ENCODE data around the gene TPO. TPM values are rescaled to one million over a fixed set of nuclear protein-coding genes. Genes with fewer than 3 reads are reported as not detected.

The TPO gene
- total RNA-seq, 1 donor from 2014 or later: 52.5 TPM

- Histone ChIP-seq H3K36me3 (no peaks in the 10 kb centered on the region), H3K27ac (no peak overlapping the region), H3K4me3 (no peak overlapping the region), H3K27me3 (no peaks in the 10 kb centered on the region), H3K4me1 (no peaks in the 10 kb centered on the region), H3K9me3 (no peaks in the 10 kb centered on the region)
- intact Hi-C loops (cut with DNase I): no loop called here
- no peak for TF ChIP-seq CTCF (IDR thresholded peaks at IDR 0.05)
- no peak for DNase-seq (ENCODE audit: low spot score in 2 of 2)
These were observed 15.1 kb upstream of the TPO start for GRCh38 chr2:1398191-1398590.

GRCh38 chr2:1400943-1401735, 12.1 kb upstream of the TPO start:
- no peak overlapping the region for H3K4me3 ChIP-seq

GRCh38 chr2:1402064-1402463, 11.2 kb upstream of the TPO start:
- no peak overlapping the region for H3K27ac ChIP-seq
- no peaks in the 10 kb centered on the region for H3K36me3 ChIP-seq
- intact Hi-C loops (cut with DNase I): no loop called here
- no peaks in the 10 kb centered on the region for H3K27me3 ChIP-seq
- H3K4me1 ChIP-seq: no peaks in the 10 kb centered on the region
- no peak for DNase-seq (ENCODE audit: low spot score in 2 of 2)
- no peak for TF ChIP-seq CTCF (IDR thresholded peaks at IDR 0.05)
- H3K4me3 ChIP-seq: no peak overlapping the region
- no peaks in the 10 kb centered on the region for H3K9me3 ChIP-seq

More at GRCh38 chr2:1400943-1401735, 12.1 kb upstream of the TPO start:
- DNase-seq (ENCODE audit: low spot score in 2 of 2): no peak
- Histone ChIP-seq H3K9me3 (no peaks in the 10 kb centered on the region), H3K27ac (no peak overlapping the region), H3K27me3 (no peaks in the 10 kb centered on the region), H3K36me3 (no peaks in the 10 kb centered on the region), H3K4me1 (no peaks in the 10 kb centered on the region)
- intact Hi-C loops (cut with DNase I): no loop called here
- no peak for TF ChIP-seq CTCF (IDR thresholded peaks at IDR 0.05)

- no peak for DNase-seq (ENCODE audit: low spot score in 2 of 2)
- H3K4me1 ChIP-seq: no peaks in the 10 kb centered on the region
- TF ChIP-seq CTCF (IDR thresholded peaks at IDR 0.05): no peak
- H3K27ac ChIP-seq: no peak overlapping the region
- H3K4me3 ChIP-seq: no peak overlapping the region
- no peaks in the 10 kb centered on the region for H3K9me3 ChIP-seq
- intact Hi-C loops (cut with DNase I): no loop called here
- no peaks in the 10 kb centered on the region for H3K36me3 ChIP-seq
- no peaks in the 10 kb centered on the region for H3K27me3 ChIP-seq
These were observed 9.7 kb upstream of the TPO start for GRCh38 chr2:1403565-1403964.

- no peaks in the 10 kb centered on the region for H3K9me3 ChIP-seq
- no peak overlapping the region for H3K27ac ChIP-seq
- no peaks in the 10 kb centered on the region for H3K4me1 ChIP-seq
- intact Hi-C loops (cut with DNase I): no loop called here
- no peak for DNase-seq (ENCODE audit: low spot score in 2 of 2)
- no peaks in the 10 kb centered on the region for H3K36me3 ChIP-seq
- H3K27me3 ChIP-seq: no peaks in the 10 kb centered on the region
- H3K4me3 ChIP-seq: no peak overlapping the region
- TF ChIP-seq CTCF (IDR thresholded peaks at IDR 0.05): no peak
These were observed 8.1 kb upstream of the TPO start for GRCh38 chr2:1405124-1405523.
